ENCODE results near the gene HSD17B12.

HSD17B12 gene

GRCh38 chr11:43736502-43737200 is 56.1 kb downstream of the HSD17B12 start:
- DNase-seq (ENCODE audit: low spot score), result no peak
- in situ Hi-C loops (cut with MboI; ENCODE audit: low pct_unique_long_range_greater_than_20kb, low sequenced_read_pairs, unreplicated experiment), result no loop called here
- TF ChIP-seq CTCF (IDR thresholded peaks at IDR 0.05; ENCODE audit: extremely low read depth, insufficient read depth, missing control alignments), result no peak

GRCh38 chr11:43737201-43737590 is 56.7 kb downstream of the HSD17B12 start:
- in situ Hi-C loops (cut with MboI; ENCODE audit: low pct_unique_long_range_greater_than_20kb, low sequenced_read_pairs, unreplicated experiment), result no loop called here
- TF ChIP-seq CTCF (IDR thresholded peaks at IDR 0.05; ENCODE audit: extremely low read depth, insufficient read depth, missing control alignments), result no peak
- no peak for DNase-seq (ENCODE audit: low spot score)

GRCh38 chr11:43738600-43739409 is 58.3 kb downstream of the HSD17B12 start:
- DNase-seq (ENCODE audit: low spot score), result no peak
- TF ChIP-seq CTCF (IDR thresholded peaks at IDR 0.05; ENCODE audit: extremely low read depth, insufficient read depth, missing control alignments), result no peak
- in situ Hi-C loops (cut with MboI; ENCODE audit: low pct_unique_long_range_greater_than_20kb, low sequenced_read_pairs, unreplicated experiment), result no loop called here

- no peak for DNase-seq (ENCODE audit: low spot score)
- in situ Hi-C loops (cut with MboI; ENCODE audit: low pct_unique_long_range_greater_than_20kb, low sequenced_read_pairs, unreplicated experiment), result no loop called here
- TF ChIP-seq CTCF (IDR thresholded peaks at IDR 0.05; ENCODE audit: extremely low read depth, insufficient read depth, missing control alignments), result no peak
These were observed 66.1 kb downstream of the HSD17B12 start for GRCh38 chr11:43746670-43747069.

- no peak for DNase-seq (ENCODE audit: low spot score)
- in situ Hi-C loops (cut with MboI; ENCODE audit: low pct_unique_long_range_greater_than_20kb, low sequenced_read_pairs, unreplicated experiment), result no loop called here
- TF ChIP-seq CTCF (IDR thresholded peaks at IDR 0.05; ENCODE audit: extremely low read depth, insufficient read depth, missing control alignments), result no peak
These were observed 66.7 kb downstream of the HSD17B12 start for GRCh38 chr11:43747130-43747802.

GRCh38 chr11:43748095-43748494 is 67.6 kb downstream of the HSD17B12 start:
- no peak for TF ChIP-seq CTCF (IDR thresholded peaks at IDR 0.05; ENCODE audit: extremely low read depth, insufficient read depth, missing control alignments)
- no peak for DNase-seq (ENCODE audit: low spot score)
- in situ Hi-C loops (cut with MboI; ENCODE audit: low pct_unique_long_range_greater_than_20kb, low sequenced_read_pairs, unreplicated experiment), result no loop called here
